ENCODE results near the gene UBN1. TPM values are rescaled to one million over a fixed set of nuclear protein-coding genes. Genes with fewer than 3 reads are reported as not detected.
"Not testable (repeated sequence)": the region's sequence is repeated elsewhere in the genome, so short reads cannot be mapped to it uniquely, and the experiment has no call there.

Gene UBN1
- total RNA-seq, 2 donors from 2014 or later, result 23.7 to 42.0 TPM

DNA sequence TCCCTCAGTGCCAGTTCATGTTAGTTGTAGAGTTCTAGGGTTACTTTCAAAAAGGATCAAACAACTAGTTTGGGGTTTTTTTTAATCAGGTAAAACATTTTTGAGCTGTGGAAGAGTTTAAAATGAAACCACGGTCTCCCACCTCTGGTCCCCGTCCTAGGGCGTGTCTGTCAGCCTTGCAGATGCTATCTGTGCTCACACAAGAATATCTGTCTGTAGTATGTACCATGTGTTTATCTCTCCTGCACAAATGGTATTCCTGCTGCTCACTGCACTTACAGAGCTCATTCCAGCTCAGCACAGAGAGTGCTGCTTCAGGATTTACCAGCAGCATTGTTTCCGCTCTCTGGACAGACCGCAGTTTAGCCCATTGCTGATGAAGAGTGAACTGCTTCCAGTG, 38.9 kb downstream of the UBN1 start:
- ATAC-seq, result no peak
- H3K36me3 Mint-ChIP-seq, result peaks cover 4 to 10% of the 10 kb centered on the region in 2 donors
- peak overlapping the region; percentile 4 to 81 for H3K27ac Mint-ChIP-seq
- H3K9me3 Mint-ChIP-seq, result no peaks in the 10 kb centered on the region
- no peak for DNase-seq (ENCODE audit: low spot score in 2 of 2)

DNA sequence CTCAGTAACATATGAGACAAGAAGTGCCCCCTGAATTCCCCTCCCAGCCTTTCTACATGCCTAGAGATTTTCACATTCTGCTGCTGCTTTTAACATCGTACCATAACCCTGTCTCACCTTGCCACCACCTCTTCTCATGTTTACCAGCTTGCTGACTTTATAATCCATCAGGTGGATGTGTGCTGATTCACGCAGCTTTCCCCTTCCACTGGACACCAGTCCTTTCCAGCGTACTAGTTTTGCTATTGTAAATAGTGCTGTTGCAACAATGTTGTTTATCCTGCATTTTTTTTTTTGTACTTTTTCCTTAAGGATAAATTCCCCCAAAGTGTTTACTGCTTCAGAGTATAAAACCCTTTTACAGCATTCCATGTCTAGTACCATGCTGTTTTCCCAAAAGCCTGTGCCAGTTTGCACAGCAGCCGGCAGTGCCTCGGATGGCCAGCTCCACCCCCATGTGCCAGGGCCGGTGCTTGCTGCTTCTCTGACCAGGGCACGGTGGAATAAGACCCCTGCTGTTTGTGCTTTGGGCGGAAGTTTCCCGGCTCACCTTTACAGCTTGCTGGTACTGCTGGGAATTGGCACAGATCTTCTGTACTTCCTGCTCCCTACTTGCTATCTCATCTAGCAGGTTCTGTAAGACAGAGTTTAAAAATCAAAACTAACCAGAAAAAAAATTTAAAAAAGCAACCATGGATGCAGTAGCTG, 41.3 kb downstream of the UBN1 start:
- peak overlapping the region; percentile 35 to 92 for H3K27ac Mint-ChIP-seq
- H3K9me3 Mint-ChIP-seq, result no peaks in the 10 kb centered on the region
- H3K36me3 Mint-ChIP-seq, result peaks cover 0 to 10% of the 10 kb centered on the region in 2 donors
- ATAC-seq (no peak), DNase-seq (ENCODE audit: low spot score in 2 of 2) (no peak)

DNA sequence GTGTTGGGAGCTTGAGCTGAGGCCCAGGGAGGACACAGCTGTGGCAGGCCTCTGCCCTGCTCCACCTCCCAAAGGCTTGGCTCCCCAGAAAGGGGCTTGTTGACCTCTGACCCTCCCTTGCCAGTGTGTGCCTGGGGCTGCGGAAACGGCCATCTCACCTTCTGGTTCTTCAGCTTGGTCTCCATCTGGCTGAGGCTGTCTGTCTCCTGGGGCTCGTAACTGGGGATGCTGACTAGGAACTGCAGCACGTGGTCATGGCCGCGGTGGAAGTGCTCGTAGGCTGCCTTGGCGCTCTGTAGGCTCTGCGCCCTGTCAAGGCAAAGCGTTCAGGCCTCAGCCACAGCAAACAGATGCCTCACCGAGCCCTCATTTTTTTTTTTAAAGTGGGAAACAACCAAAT, 42.7 kb downstream of the UBN1 start:
- Mint-ChIP-seq H3K9me3 (no peaks in the 10 kb centered on the region), H3K27ac (no peak overlapping the region), H3K36me3 (no peaks in the 10 kb centered on the region)
- DNase-seq (ENCODE audit: low spot score in 2 of 2), result no peak
- ATAC-seq, result no peak

DNA sequence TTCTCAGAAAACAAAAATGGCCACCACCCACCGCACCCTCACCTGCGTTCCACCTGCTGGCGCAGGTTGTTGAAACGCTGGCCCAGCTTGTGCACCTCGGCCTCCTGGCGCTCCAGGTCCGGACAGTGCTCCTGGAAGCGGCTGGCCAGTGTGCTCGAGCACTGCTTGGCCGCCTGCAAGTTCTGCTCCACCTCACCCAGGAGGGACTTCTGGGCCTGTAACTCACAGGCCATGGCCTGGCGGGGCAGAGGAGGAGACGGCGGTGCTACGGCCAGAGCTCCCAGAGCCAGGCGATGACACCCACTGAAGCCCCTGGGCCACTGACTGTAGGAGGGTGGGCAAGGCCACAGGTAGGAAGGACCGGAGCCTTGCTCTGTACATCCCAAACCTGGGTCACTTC, 43.4 kb downstream of the UBN1 start:
- Mint-ChIP-seq H3K27ac (no peak overlapping the region), H3K36me3 (no peaks in the 10 kb centered on the region)

DNA sequence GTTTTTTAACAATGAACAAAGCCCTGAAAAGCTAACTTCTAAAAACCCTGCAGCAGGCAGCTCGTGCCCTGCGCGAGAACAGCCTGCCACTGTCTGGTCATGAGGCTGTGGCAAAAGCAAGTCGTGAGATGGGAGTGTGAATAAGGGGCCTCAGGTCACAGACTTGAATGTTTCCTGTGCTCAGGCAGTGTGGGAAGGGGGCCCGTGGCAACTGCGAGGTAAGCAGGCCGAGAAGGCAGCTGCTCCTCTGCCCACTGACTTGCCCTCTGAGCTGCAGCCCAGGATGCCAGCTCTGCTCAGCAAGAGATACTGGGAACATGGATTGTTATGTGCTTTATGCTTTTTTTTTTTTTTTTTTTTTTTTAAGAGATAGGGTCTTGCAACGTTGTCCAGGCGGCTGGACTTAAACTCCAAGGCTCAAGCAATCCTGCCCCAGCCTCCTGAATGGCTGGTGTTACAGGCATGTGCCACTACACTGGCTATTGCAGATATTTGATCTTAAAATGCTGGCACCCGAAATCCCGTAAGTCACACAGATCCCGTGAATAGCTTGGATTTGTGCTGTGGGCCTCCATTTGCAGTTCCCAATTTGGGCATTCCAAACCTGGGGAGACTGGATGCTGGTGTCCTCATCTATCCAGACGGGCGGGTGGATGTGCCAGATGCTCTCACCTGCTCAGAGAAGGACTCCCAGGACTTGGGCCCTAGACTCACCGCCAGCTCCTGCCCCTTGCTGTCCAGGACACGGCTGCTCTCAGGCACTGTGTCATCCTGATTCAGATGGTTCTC, 44.0 kb downstream of the UBN1 start:
- no peak for ATAC-seq
- DNase-seq (ENCODE audit: low spot score in 2 of 2), result no peak
- Mint-ChIP-seq H3K36me3 (no peaks in the 10 kb centered on the region), H3K27ac (no peak overlapping the region), H3K9me3 (no peaks in the 10 kb centered on the region)

More for the DNA sequence above, 43.4 kb downstream of the UBN1 start:
- DNase-seq (ENCODE audit: low spot score in 2 of 2) (no peak), ATAC-seq (no peak)
- H3K9me3 Mint-ChIP-seq, result no peaks in the 10 kb centered on the region

DNA sequence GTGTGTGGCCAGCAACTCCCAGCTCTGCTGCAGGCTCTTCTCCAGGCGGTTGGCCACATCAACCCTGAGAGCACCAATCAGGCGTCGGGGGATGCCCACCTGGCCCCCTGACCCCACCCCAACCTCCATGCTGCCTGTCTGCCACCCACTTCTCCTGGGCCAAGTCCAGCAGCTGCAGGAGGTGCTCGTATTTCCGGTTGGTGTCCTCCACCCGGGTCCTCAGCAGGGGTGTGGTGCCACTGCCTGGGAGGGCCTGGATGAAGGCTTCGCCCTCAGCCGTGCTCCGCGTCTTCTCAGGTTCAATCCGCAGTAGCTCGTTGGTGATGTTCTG, 44.6 kb downstream of the UBN1 start:
- H3K9me3 Mint-ChIP-seq, result no peaks in the 10 kb centered on the region
- H3K27ac Mint-ChIP-seq, result no peak overlapping the region
- DNase-seq (ENCODE audit: low spot score in 2 of 2), result no peak
- ATAC-seq, result no peak
- no peaks in the 10 kb centered on the region for H3K36me3 Mint-ChIP-seq

DNA sequence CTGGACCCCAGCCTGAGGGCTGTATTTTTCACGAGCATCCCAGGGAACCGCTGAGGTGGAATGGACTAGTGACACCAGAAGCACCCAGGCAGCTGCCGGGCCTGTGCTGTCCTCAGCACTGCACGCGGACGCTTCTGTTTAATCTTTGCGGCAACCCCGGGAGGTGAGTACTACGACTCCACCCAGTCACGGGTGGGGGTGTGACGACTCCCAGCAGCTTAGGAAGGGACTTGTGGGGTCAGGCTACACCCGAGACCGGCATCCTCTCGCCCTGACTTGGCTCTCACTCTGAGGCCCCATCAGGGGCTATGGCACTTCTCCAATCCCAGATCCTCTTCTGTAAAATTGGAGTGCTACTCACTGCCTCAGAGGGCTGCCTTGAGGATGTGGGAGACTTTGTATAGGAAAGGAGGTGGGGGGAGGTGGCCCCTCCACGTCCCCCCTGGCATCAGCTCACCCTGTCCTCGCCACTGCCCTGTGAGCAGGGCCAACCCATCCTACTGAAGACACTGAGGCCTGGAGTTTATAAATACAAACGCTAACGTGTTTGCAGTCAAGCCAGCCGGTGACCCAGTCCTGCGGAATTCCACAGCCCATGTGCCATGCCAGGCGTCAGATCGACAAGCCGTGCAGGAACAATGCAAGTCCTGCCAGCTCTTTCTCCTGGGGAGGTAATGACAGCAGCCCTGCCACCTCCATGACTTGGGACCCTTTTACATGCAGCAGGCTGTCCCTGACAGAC, 45.3 kb downstream of the UBN1 start:
- Mint-ChIP-seq H3K27ac (no peak overlapping the region), H3K36me3 (no peaks in the 10 kb centered on the region), H3K9me3 (no peaks in the 10 kb centered on the region)
- DNase-seq (ENCODE audit: low spot score in 2 of 2) (no peak), ATAC-seq (no peak)

DNA sequence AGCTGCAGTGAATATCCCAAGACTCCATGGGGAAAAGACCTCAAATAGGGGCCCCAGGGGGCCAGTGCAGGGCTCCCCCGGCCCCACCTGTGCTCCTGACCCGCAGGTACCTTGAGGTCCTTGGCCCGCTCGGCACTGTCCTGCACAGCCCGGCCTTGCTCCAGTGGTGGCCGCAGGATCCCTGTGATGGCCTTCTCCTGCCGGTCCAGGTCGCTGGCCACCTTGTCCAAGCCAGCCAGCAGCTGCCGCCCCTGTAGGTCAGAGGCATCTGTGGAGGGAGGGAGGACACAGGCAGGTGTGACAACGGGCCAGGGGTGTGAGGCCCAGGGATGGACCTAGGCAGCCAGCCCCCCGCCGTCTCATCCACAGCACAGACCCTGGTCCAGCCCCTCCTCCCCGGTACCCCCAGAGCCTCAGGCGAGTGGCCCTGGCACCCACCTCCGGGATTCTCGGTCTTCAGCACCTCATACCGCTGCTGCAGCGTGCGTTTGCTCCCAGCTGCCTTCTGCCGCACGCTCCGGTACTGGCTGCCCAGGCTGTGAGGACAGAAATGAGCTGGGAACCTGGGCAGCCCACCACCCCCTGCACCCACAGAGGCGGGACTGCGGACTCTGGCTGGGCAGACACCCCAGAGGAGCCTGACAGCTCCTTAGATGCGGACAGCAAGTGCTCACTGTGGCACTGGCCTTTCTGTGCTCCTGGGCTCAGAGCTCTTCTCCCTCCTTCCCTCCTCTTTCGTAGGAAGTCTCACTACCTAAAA, 46.0 kb downstream of the UBN1 start:
- ATAC-seq, result no peak

DNA sequence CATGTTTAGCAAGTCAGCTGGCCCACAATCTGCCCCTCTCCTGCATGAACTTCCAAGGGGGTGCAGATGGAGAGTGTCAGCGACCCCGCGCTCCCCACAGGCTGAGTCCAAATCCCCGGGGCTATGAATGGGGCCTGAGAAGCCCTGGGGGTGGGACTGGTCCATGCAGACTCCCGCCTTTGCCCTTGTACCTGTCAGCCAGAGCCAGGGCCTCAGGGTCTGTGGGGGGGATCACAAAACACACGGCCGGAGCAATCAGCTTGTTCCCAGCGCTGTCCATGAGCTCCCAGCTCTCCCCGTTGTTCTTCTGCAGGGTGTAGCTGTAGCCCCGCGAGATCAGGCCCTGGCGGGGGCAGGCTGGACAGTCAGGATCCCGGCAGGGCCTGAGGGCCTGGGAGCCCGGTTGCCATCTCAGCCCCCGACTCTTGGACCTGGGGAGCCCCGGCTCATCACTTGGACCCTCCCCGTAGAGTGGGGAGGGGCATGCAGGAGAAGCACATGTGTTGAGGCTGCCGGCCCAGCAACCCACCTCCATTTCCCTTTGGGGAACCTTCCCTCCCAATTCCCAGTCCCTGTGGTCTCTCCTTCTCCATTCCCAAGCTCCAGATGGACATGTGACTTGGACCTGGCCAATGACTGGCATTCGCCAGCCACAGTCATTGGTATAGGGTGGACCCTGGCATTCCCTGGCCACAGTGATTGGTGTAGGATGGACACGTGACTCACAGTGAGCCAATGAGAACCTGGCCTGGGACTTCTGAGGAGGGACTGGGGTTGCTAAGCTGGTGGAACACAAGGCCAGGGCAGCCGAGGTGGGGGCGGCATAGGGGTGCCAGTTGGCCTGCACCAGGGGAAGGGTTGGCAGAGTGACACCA, 47.2 kb downstream of the UBN1 start:
- DNase-seq (ENCODE audit: low spot score in 2 of 2), result no peak
- peak overlapping the region in 1 of 2 donors; percentile 22 for H3K27ac Mint-ChIP-seq
- no peaks in the 10 kb centered on the region for H3K9me3 Mint-ChIP-seq
- H3K36me3 Mint-ChIP-seq, result no peaks in the 10 kb centered on the region
- peak in 1 of 2 donors; percentile 42 for ATAC-seq

More for the DNA sequence above, 46.0 kb downstream of the UBN1 start:
- no peak for DNase-seq (ENCODE audit: low spot score in 2 of 2)
- Mint-ChIP-seq H3K36me3 (no peaks in the 10 kb centered on the region), H3K9me3 (no peaks in the 10 kb centered on the region), H3K27ac (no peak overlapping the region)

DNA sequence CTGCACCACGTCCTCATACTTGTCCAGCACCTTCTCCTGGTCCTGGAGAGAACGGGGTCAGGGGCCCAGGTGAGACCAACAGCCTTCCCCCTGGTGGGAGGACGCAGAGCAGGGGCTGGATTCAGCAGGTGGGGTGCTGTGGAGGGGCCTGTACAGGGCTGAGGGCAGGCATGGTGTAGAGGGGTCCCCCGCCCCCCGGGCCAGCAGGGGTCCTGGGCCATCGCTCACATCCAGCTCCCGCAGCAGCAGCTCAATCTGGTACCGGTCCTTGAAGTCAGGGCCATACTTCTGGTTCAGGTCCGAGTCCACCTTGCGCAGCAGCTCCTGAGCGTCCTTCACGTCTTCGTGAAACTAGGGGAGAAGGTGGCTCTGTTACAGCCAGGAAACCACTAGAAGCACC, 48.1 kb downstream of the UBN1 start:
- Mint-ChIP-seq H3K27ac (no peak overlapping the region), H3K9me3 (no peaks in the 10 kb centered on the region), H3K36me3 (no peaks in the 10 kb centered on the region)
- no peak for DNase-seq (ENCODE audit: low spot score in 2 of 2)
- peak in 1 of 2 donors; percentile 8 for ATAC-seq

DNA sequence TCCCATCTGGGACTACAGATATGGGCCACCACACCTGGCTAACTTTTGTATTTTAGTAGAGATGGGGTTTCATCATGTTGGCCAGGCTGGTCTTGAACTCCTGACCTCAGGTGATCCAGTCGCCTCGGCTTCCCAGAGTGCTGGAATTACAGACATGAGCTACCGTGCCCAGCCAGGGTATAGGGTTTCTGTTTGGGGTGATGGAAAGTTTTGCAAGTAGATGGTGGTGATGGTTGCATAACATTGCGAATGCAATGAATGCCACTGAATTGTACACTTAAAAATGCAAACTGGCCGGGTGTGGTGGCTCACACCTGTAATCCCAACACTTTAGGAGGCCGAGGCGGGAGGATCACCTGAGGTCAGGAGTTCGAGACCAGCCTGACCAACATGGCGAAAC, 49.5 kb downstream of the UBN1 start:
- not testable (repeated sequence) for H3K36me3 Mint-ChIP-seq; H3K27ac Mint-ChIP-seq; ATAC-seq; DNase-seq (ENCODE audit: low spot score in 2 of 2); H3K9me3 Mint-ChIP-seq

DNA sequence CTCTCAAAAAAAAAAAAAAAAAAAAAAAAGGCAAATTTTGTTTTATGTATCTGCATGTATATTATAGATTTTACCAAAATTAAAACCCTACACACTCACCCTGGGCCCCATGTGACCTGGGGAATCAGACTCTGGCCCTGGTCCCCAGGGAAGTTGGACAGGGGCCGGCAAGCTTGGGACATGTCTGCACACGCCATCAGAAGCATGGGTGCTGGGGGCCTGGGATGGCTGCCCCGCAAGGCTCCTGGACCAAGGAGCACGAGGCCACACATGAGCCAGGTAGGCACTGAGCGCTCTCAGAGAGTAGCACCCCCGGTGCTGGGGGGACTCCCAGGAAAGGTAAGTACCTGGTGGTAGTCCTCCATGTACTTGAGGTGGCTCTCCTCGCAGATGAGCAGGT, 50.0 kb downstream of the UBN1 start:
- ATAC-seq, result no peak
- no peaks in the 10 kb centered on the region for H3K9me3 Mint-ChIP-seq
- no peak for DNase-seq (ENCODE audit: low spot score in 2 of 2)
- no peaks in the 10 kb centered on the region for H3K36me3 Mint-ChIP-seq
- H3K27ac Mint-ChIP-seq, result no peak overlapping the region

DNA sequence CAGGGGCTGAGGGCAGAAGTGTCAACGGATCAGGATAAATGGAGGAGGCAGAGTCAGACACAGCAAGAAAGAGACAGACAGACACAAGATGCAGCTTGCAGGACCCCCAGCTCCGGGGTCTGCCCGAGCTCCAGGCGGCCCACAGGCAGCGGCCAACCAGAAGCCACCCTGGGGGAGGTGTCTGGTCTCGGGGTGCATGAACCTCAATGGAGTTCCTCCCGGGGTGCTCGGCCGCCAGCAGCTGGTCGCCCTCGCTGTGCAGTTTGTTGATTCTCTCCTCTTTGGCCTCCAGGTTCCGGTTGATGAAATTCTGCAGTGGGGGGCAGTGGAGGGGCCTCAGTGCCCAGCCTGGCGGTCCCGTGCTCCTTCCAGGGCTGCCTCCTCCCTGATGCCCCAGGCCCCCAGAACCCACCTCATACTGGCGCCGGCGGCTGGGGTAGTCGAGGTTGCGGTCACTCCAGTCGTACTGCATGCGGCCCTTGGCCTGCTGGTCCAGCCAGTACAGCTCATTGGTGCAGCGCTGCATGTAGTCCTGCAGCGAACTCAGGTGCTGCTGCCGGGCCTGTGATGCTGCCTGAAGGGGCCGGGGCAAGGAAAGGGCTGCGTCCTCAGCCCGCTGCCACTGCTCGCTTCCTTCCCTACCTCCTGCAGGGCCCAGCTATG, 51.7 kb downstream of the UBN1 start:
- Mint-ChIP-seq H3K36me3 (no peaks in the 10 kb centered on the region), H3K9me3 (no peaks in the 10 kb centered on the region), H3K27ac (no peak overlapping the region)
- DNase-seq (ENCODE audit: low spot score in 2 of 2), result no peak
- ATAC-seq, result no peak

DNA sequence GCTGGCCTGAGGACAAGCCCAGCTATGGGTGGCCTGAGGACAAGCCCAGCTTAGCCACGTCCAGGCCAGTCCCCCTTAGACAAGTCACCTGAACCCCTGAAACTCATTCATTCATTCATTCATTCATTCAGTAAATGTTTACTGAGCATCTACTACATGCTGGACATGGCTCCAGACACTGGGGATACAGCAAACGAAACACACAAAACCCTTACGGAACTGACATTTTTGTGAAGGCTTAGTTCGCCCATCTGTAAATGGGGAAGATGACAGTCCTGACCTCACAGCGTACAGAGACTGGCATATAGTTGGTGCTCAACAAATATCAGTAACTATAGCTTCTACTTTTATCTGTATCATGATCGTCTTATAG, 52.2 kb downstream of the UBN1 start:
- Mint-ChIP-seq H3K36me3 (no peaks in the 10 kb centered on the region), H3K27ac (no peak overlapping the region), H3K9me3 (no peaks in the 10 kb centered on the region)
- ATAC-seq (no peak), DNase-seq (ENCODE audit: low spot score in 2 of 2) (no peak)

DNA sequence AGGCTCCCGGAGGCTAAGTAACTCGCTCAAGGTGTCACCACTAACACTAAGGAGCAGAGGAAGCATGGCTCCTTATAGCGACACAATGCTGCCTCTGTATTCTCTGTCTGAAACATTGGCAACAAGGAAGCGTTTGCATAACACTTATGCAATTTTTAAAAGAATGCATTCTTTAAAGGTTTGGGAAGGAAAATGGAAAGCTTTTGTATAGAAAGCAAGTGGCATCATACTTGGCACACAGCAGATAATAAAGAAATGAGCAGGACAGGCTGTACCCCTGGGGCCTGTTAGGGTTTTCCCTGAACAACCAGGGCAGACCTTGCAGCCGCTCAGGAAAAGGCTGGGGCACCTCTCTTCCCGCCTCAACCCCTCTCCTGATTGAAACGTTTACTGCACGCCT, 52.8 kb downstream of the UBN1 start:
- ATAC-seq, result no peak
- H3K27ac Mint-ChIP-seq, result no peak overlapping the region
- no peak for DNase-seq (ENCODE audit: low spot score in 2 of 2)
- no peaks in the 10 kb centered on the region for H3K36me3 Mint-ChIP-seq
- no peaks in the 10 kb centered on the region for H3K9me3 Mint-ChIP-seq

DNA sequence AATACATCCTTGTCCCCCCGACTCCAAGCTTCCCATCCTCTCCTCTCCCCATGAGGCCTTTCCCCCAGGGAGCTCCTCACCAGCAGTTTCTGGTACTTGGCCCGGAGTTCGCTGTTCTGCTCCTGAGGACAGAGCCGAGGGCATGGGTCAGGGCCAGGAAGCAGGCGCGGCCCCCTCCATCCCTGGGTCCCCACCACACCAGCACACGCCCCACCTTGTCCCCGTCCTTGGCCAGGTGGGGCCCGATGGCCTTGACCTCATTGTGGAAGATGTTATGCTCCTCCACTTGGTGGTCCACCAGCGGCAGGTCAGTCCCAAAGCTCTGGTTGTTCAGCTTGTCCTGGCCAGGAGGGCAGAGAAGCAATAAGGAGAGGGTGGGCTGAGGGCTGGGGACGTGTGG, 53.5 kb downstream of the UBN1 start:
- H3K9me3 Mint-ChIP-seq, result no peaks in the 10 kb centered on the region
- DNase-seq (ENCODE audit: low spot score in 2 of 2), result no peak
- no peak overlapping the region for H3K27ac Mint-ChIP-seq
- ATAC-seq, result no peak
- H3K36me3 Mint-ChIP-seq, result no peaks in the 10 kb centered on the region
